Activated naive CD8-positive, alpha-beta T cell treated with anti-CD3 and anti-CD28 coated beads, Interleukin-2, amount 50 U/mL, for 24 hours (primary cell): ENCODE data around the gene SLC66A2.
"Not testable (repeated sequence)": the region's sequence is repeated elsewhere in the genome, so short reads cannot be mapped to it uniquely, and the experiment has no call there.

Source experiments
- ATAC-seq: fragments of 150-1000 bp; cut with Tn5 transposase; one replicate; pipeline ENCODE4 v1.10.0; 2021
- DNase-seq: peaks from one replicate; pipeline ENCODE4 v3.0.0; 2021
- H3K27ac Mint-ChIP-seq: one replicate; pipeline ENCODE4 v1.8.0; 2021; ENCODE audit warnings: mild to moderate bottlenecking, mixed read lengths
- H3K27me3 Mint-ChIP-seq: one replicate; pipeline ENCODE4 v1.8.0; 2021; ENCODE audit warnings: mixed read lengths
- H3K36me3 Mint-ChIP-seq: one replicate; pipeline ENCODE4 v1.8.0; 2021; ENCODE audit warnings: low read depth, mixed read lengths
- H3K4me1 Mint-ChIP-seq: one replicate; pipeline ENCODE4 v1.8.0; 2021; ENCODE audit warnings: mixed read lengths
- H3K4me3 Mint-ChIP-seq: one replicate; pipeline ENCODE4 v1.8.0; 2021; ENCODE audit warnings: mild to moderate bottlenecking, moderate library complexity, mixed read lengths
- H3K9me3 Mint-ChIP-seq: one replicate; pipeline ENCODE4 v1.8.0; 2021; ENCODE audit warnings: mixed read lengths

The SLC66A2 gene

GRCh38 chr18:79951545-79952455 lies at the start of gene SLC66A2:
SLC66A2 (minus strand) TSS chr18:79951653; CDS start chr18:79950926, 727 bp downstream.
- H3K27me3 Mint-ChIP-seq = no peaks in the 10 kb centered on the region
- peak within 1 kb of the TSS; percentile 84 for H3K4me3 Mint-ChIP-seq
- H3K4me1 Mint-ChIP-seq = peaks cover 32% of the 10 kb centered on the region

GRCh38 chr18:80000877-80001276 lies 49.4 kb upstream of the SLC66A2 start:
- ATAC-seq = no peak
- H3K36me3 Mint-ChIP-seq = peaks cover 9% of the 10 kb centered on the region
- no peak overlapping the region for H3K4me3 Mint-ChIP-seq

More at GRCh38 chr18:79951545-79952455, at the start of gene SLC66A2:
- H3K9me3 Mint-ChIP-seq = no peaks in the 10 kb centered on the region
- peak within 1 kb of the TSS; percentile 64 for H3K27ac Mint-ChIP-seq
- ATAC-seq (peak; percentile 87), DNase-seq (peak; percentile 98)
- peaks cover 12% of the 10 kb centered on the region for H3K36me3 Mint-ChIP-seq

GRCh38 chr18:79999701-80000100 lies 48.2 kb upstream of the SLC66A2 start:
- not testable (repeated sequence) for H3K4me3 Mint-ChIP-seq, H3K36me3 Mint-ChIP-seq, H3K27ac Mint-ChIP-seq, H3K27me3 Mint-ChIP-seq, H3K4me1 Mint-ChIP-seq, ATAC-seq, DNase-seq
- H3K9me3 Mint-ChIP-seq = peaks cover 14% of the 10 kb centered on the region

More at GRCh38 chr18:80000877-80001276, 49.4 kb upstream of the SLC66A2 start:
- H3K9me3 Mint-ChIP-seq = peaks cover 14% of the 10 kb centered on the region
- DNase-seq = no peak
- no peaks in the 10 kb centered on the region for H3K27me3 Mint-ChIP-seq
- no peak overlapping the region for H3K27ac Mint-ChIP-seq
- no peaks in the 10 kb centered on the region for H3K4me1 Mint-ChIP-seq

- Mint-ChIP-seq H3K4me1 (peaks cover 12% of the 10 kb centered on the region), H3K4me3 (no peak overlapping the region), H3K27me3 (no peaks in the 10 kb centered on the region), H3K9me3 (no peaks in the 10 kb centered on the region), H3K36me3 (peaks cover 11% of the 10 kb centered on the region), H3K27ac (no peak overlapping the region)
- ATAC-seq (no peak), DNase-seq (no peak)
Observed at GRCh38 chr18:79991494-79991893, 40.0 kb upstream of the SLC66A2 start.

GRCh38 chr18:79989195-79989497 lies 37.7 kb upstream of the SLC66A2 start:
- peaks cover 31% of the 10 kb centered on the region for H3K4me1 Mint-ChIP-seq
- ATAC-seq = no peak

GRCh38 chr18:79988451-79989194 lies 37.2 kb upstream of the SLC66A2 start, which contains the start of gene TXNL4A:
TXNL4A (minus strand) TSS chr18:79988563; CDS start chr18:79988392, 171 bp downstream.
- no peaks in the 10 kb centered on the region for H3K9me3 Mint-ChIP-seq
- ATAC-seq (peak; percentile 98), DNase-seq (peak; percentile 87)
- peaks cover 36% of the 10 kb centered on the region for H3K4me1 Mint-ChIP-seq
- peaks cover 30% of the 10 kb centered on the region for H3K36me3 Mint-ChIP-seq
- H3K27ac Mint-ChIP-seq = peak within 1 kb of the TSS; percentile 94
- peak within 1 kb of the TSS; percentile 89 for H3K4me3 Mint-ChIP-seq
- no peaks in the 10 kb centered on the region for H3K27me3 Mint-ChIP-seq

More at GRCh38 chr18:79989195-79989497, 37.7 kb upstream of the SLC66A2 start:
- DNase-seq = peak; percentile 7
- Mint-ChIP-seq H3K9me3 (no peaks in the 10 kb centered on the region), H3K36me3 (peaks cover 26% of the 10 kb centered on the region), H3K27me3 (no peaks in the 10 kb centered on the region), H3K27ac (peak overlapping the region; percentile 94), H3K4me3 (peak overlapping the region; percentile 89)

- Mint-ChIP-seq H3K4me3 (peak overlapping the region; percentile 89), H3K4me1 (peaks cover 42% of the 10 kb centered on the region), H3K36me3 (peaks cover 34% of the 10 kb centered on the region), H3K27me3 (no peaks in the 10 kb centered on the region), H3K27ac (peak overlapping the region; percentile 85), H3K9me3 (no peaks in the 10 kb centered on the region)
- DNase-seq (peak; percentile 69), ATAC-seq (peak; percentile 69)
Observed at GRCh38 chr18:79988071-79988450, 36.6 kb upstream of the SLC66A2 start.

GRCh38 chr18:79987566-79987965 lies 36.1 kb upstream of the SLC66A2 start:
- DNase-seq = no peak

GRCh38 chr18:79986726-79987125 lies 35.3 kb upstream of the SLC66A2 start:
- Mint-ChIP-seq H3K27me3 (no peaks in the 10 kb centered on the region), H3K4me1 (peaks cover 55% of the 10 kb centered on the region), H3K4me3 (peak overlapping the region; percentile 89), H3K27ac (peak overlapping the region; percentile 85), H3K9me3 (no peaks in the 10 kb centered on the region), H3K36me3 (peaks cover 39% of the 10 kb centered on the region)
- ATAC-seq (no peak), DNase-seq (no peak)

More at GRCh38 chr18:79987566-79987965, 36.1 kb upstream of the SLC66A2 start:
- Mint-ChIP-seq H3K36me3 (peaks cover 36% of the 10 kb centered on the region), H3K4me3 (peak overlapping the region; percentile 89), H3K27me3 (no peaks in the 10 kb centered on the region), H3K9me3 (no peaks in the 10 kb centered on the region), H3K4me1 (peaks cover 47% of the 10 kb centered on the region), H3K27ac (peak overlapping the region; percentile 85)
- ATAC-seq = no peak

- Mint-ChIP-seq H3K27me3 (no peaks in the 10 kb centered on the region), H3K36me3 (peaks cover 39% of the 10 kb centered on the region), H3K4me3 (peak overlapping the region; percentile 59), H3K4me1 (peaks cover 66% of the 10 kb centered on the region), H3K27ac (peak overlapping the region; percentile 77), H3K9me3 (no peaks in the 10 kb centered on the region)
- no peak for ATAC-seq
- DNase-seq = no peak
Observed at GRCh38 chr18:79985172-79985571, 33.7 kb upstream of the SLC66A2 start.

GRCh38 chr18:79983793-79984192 lies 32.3 kb upstream of the SLC66A2 start:
- Mint-ChIP-seq H3K36me3 (peaks cover 47% of the 10 kb centered on the region), H3K27me3 (no peaks in the 10 kb centered on the region), H3K9me3 (no peaks in the 10 kb centered on the region), H3K4me3 (peak overlapping the region; percentile 59), H3K27ac (peak overlapping the region; percentile 77), H3K4me1 (peaks cover 72% of the 10 kb centered on the region)
- ATAC-seq (no peak), DNase-seq (no peak)

GRCh38 chr18:79983253-79983652 lies 31.8 kb upstream of the SLC66A2 start:
- ATAC-seq = no peak
- no peak for DNase-seq
- Mint-ChIP-seq H3K27ac (peak overlapping the region; percentile 77), H3K36me3 (peaks cover 47% of the 10 kb centered on the region), H3K4me1 (peaks cover 72% of the 10 kb centered on the region), H3K27me3 (no peaks in the 10 kb centered on the region), H3K9me3 (no peaks in the 10 kb centered on the region), H3K4me3 (peak overlapping the region; percentile 52)

- Mint-ChIP-seq H3K27ac (peak overlapping the region; percentile 70), H3K4me1 (peaks cover 72% of the 10 kb centered on the region), H3K9me3 (no peaks in the 10 kb centered on the region), H3K36me3 (peaks cover 52% of the 10 kb centered on the region), H3K27me3 (no peaks in the 10 kb centered on the region), H3K4me3 (no peak overlapping the region)
- no peak for DNase-seq
- peak; percentile 58 for ATAC-seq
Observed at GRCh38 chr18:79982736-79983135, 31.3 kb upstream of the SLC66A2 start.

- DNase-seq = no peak
- H3K36me3 Mint-ChIP-seq = peaks cover 45% of the 10 kb centered on the region
- H3K4me3 Mint-ChIP-seq = no peak overlapping the region
- H3K27ac Mint-ChIP-seq = no peak overlapping the region
- no peaks in the 10 kb centered on the region for H3K27me3 Mint-ChIP-seq
- no peak for ATAC-seq
- H3K9me3 Mint-ChIP-seq = no peaks in the 10 kb centered on the region
- H3K4me1 Mint-ChIP-seq = peaks cover 58% of the 10 kb centered on the region
Observed at GRCh38 chr18:79980585-79980984, 29.1 kb upstream of the SLC66A2 start.
